H1 (cell line): Measurements from ENCODE around the gene ZNF665.

Experiments used
- BRCA1 ChIP-seq: IDR thresholded peaks from 2 replicates; pipeline ENCODE4 v1.6.1; 2012; ENCODE audit warnings: low read depth, low read length, improper control_type of control experiment
- CTCF ChIP-seq, 3 experiments: IDR thresholded peaks; 1 replicate in 2 of 3; 2 replicates in 1 of 3; pipeline versions ENCODE4 v1.5.1 to v1.6.1; 2011; ENCODE audit warnings: low read length in 3 of 3, mild to moderate bottlenecking in 3 of 3, inconsistent platforms in 2 of 3, low read depth in 1 of 3, moderate library complexity in 1 of 3; ENCODE audit not compliant: insufficient read depth in 1 of 3; ENCODE audit errors: control extremely low read depth in 1 of 3
- JUND ChIP-seq: IDR thresholded peaks from 2 replicates; pipeline ENCODE4 v1.6.1; 2011; ENCODE audit warnings: mild to moderate bottlenecking, improper control_type of control experiment, low read length
- POLR2AphosphoS5 ChIP-seq: IDR thresholded peaks from 2 replicates; pipeline ENCODE4 v1.6.1; 2011; ENCODE audit warnings: low read depth, low read length
- TAF1 ChIP-seq: IDR thresholded peaks from 2 replicates; pipeline ENCODE4 v1.6.1; 2011; ENCODE audit warnings: mild to moderate bottlenecking, low read depth, low read length

GRCh38 chr19:53192771-53193534 lies at the start of gene ZNF665:
- TF ChIP-seq JUND (no peak), POLR2AphosphoS5 (peak; percentile 49), BRCA1 (no peak), TAF1 (peak; percentile 80), CTCF (IDR thresholded peaks at IDR 0.05; ENCODE audit: control extremely low read depth in 1 of 3, insufficient read depth in 1 of 3, low read depth in 1 of 3, low read length in 3 of 3) (no peak)
